GM13976 (cell line): ENCODE results near the gene NR2C2.

Experiments
- DNase-seq: peaks from one replicate; pipeline ENCODE4 v3.0.0; 2012; ENCODE audit warnings: low spot score
- in situ Hi-C: fragments of 300-500 bp; cut with MboI; formaldehyde crosslinking; loops from one replicate; pipeline ENCODE4 v1.12.0; 2022; ENCODE audit warnings: low sequenced_read_pairs, mixed read lengths, inconsistent platforms; ENCODE audit not compliant: unreplicated experiment
- TF ChIP-seq, protein P1 (sequence below): IDR thresholded peaks from 2 replicates; pipeline ENCODE4 v1.5.1; 2012; ENCODE audit warnings: borderline replicate concordance, mild to moderate bottlenecking; ENCODE audit not compliant: insufficient read depth; ENCODE audit errors: extremely low read depth, missing control alignments, control extremely low read depth

The NR2C2 gene

DNA sequence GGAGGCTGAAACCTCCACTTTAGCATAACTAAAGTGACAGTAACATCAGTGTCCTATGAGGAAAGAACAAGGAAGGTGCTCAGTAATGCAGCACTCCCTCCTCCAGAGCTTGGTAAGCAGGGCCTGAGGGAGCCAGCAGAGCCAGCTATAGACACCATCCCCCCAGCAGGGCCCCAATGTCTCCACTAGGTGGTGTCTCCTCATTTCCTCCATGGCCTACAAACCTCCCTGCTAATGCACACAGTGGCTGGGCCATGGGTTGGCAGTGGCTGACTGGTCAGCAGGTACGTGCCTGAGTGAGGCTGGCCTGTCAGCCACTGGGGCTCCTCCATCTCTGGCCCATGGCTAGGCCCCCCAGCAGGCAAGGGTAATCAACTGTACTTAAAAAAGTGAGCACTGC lies 104.1 kb downstream of the NR2C2 start:
- in situ Hi-C loops: no loop called here

DNA sequence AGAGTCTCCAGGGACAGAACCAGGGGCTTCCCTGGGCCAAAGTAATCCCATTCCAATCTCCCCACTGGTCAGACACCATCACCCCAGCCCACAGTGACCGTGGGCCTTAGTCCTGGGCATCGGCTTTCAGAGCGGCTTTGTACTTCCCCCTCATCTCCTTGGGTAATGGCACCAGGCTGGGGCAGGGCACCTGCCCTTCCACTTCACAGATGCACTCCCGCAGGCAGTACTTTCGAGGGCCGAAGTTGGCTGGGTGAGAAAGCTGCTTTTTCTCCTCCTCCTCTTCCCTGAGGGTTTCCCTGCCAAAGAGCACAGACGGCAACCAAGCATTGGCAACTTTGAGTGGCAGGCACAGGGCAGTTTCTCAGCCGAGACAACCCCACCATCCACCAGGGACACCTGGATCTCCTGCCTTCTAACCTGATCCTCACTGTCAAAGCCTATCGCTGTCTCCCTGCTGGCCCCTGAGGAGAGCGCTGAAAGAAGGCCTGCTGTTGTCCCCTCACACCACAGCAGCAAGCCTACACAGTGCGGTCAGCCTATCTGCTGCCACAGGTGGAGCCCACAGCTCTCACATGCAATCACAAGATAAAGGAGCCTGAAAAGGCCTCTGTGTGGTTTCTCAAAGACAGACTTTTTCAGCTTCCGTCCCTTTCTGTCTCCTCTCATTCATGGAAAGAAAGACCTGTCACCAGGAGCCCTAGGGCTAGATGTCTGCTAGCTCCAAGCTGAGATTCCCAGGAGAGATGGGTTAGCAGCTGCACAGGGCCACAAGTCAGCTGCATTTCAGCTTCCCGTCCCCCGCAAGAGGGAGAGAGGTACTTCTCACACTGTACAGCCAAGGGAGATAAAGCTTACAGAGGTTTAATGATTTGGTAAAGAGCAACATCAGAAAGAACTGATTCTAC lies 105.2 kb downstream of the NR2C2 start:
- in situ Hi-C loops: no loop called here
- DNase-seq: no peak
- TF ChIP-seq, protein P1, sequence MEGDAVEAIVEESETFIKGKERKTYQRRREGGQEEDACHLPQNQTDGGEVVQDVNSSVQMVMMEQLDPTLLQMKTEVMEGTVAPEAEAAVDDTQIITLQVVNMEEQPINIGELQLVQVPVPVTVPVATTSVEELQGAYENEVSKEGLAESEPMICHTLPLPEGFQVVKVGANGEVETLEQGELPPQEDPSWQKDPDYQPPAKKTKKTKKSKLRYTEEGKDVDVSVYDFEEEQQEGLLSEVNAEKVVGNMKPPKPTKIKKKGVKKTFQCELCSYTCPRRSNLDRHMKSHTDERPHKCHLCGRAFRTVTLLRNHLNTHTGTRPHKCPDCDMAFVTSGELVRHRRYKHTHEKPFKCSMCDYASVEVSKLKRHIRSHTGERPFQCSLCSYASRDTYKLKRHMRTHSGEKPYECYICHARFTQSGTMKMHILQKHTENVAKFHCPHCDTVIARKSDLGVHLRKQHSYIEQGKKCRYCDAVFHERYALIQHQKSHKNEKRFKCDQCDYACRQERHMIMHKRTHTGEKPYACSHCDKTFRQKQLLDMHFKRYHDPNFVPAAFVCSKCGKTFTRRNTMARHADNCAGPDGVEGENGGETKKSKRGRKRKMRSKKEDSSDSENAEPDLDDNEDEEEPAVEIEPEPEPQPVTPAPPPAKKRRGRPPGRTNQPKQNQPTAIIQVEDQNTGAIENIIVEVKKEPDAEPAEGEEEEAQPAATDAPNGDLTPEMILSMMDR: no peak

More for the DNA sequence above, 104.1 kb downstream of the NR2C2 start:
- peak; percentile 70 for DNase-seq
- TF ChIP-seq, protein P1: peak; percentile 77

DNA sequence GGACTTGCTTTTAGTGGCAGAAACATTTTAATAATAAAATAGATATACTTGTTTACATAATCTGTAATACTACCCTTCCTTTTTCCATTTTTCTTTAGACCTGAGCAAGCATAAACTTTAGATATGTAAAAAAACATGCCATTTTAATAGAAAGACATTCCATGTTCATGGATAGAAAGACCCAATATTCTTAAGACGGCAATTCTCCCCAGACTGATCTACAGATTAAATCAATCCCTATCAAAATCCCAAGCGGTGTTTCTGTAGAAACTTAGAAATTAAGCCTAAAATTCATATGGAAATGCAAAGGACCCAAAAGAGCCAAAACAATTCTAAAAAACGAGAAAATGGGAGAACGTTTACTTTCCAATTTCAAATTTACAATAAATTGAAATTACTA lies 106.2 kb downstream of the NR2C2 start:
- TF ChIP-seq, protein P1: no peak
- no peak for DNase-seq
- in situ Hi-C loops: no loop called here

DNA sequence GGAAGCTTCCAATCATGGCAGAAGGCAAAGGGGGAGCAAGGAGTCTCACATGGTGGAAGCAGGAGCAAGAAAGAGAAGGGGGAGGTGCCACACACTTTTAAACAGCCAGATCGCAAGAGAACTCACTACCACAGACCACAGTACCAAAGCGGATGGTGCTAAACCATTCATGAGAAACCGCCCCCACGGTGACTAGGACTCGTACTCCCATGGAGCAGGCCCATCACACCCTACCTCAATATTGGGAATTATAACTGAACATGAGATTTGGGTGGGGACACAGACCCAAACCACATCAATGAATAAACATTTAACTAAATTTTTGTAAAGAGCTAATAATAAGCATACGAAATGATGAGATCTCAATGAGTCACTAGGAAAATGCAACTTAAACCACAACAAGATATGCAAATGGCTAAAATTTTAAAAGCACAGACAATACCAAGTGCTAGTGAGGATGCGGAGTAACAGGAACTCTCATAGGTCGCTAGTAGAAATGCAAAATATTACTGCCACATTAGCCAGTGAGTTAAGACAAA lies 107.7 kb downstream of the NR2C2 start:
- in situ Hi-C loops: no loop called here
- DNase-seq: peak; percentile 67

DNA sequence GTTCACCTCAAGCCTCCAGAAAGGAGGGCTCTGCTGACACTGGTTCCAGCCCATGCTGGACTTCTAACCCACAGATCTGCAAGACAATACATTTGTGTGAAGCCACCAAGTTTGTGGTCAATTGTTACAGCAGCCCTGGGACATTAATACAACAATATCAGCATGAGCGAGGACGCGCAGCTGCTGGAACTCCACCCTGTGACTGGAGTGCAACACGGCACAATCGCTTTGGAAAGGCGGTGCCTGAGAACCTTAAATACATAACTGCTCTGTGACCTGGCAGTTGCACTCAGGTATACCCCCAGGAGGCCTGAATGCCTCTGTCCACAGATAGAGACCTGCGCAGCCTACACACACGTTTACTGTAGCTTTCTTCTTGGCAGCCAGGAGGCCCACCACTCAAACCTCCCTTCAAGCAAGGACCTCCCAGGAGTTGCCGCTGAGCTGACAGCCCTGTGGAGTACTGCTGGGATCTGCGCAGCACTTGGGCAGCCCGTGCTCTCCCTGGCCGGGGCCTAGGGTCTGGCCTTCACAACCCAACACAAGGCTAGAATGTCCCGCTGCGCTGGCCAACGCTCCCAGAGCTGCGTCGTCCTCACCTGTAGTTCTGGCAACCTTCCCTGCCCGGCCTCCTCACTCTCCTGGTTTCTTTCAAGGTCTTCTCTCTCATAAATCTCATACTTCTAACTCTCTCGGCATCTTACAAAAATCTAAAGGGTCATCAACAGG lies 109.5 kb downstream of the NR2C2 start:
- in situ Hi-C loops: no loop called here
- TF ChIP-seq, protein P1: no peak
- no peak for DNase-seq

More for the DNA sequence above, 107.7 kb downstream of the NR2C2 start:
- TF ChIP-seq, protein P1: no peak

DNA sequence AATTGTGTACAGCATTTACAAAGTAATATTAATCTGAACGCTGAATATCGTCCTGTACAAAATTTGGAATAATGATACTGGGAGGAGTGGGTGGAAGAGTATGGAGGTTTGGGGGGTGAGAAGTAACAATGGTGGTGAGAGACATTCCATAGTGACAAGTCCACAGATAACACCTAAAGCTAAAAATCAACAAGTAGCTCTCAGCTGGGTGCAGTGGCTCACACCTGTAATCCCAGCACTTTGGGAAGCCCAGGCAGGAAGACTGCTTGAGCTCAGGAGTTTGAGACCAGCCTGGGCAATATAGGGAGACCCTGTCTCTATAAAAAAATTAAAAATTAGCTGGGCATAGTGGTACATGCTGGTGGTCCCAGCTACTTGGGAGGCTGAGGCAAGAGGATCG lies 112.6 kb downstream of the NR2C2 start:
- DNase-seq: no peak
- TF ChIP-seq, protein P1: no peak
- in situ Hi-C loops: no loop called here
